Left kidney (tissue), 8 donors: ENCODE data around the gene PRSS38. TPM values are rescaled to one million over a fixed set of nuclear protein-coding genes. Genes with fewer than 3 reads are reported as not detected.

Source experiments
- DNase-seq: peaks from one replicate; pipeline ENCODE4 v3.0.0-alpha.2; 2013
- long read RNA-seq, 8 donors: transcript quantifications; one replicate each; lab custom pipeline, GENCODE V29; 2026
- polyA plus RNA-seq: library from polyadenylated mRNA; unstranded; fragments of 120-200 nt; gene quantifications from one replicate; pipeline ENCODE4 v1.2.1, GENCODE V29; 2013; ENCODE audit not compliant: insufficient read length

Gene PRSS38
- not detected for polyA plus RNA-seq
- long read RNA-seq, donor 1: 0 reads
- long read RNA-seq, donor 2: 0 reads
- long read RNA-seq, donor 3: 0 reads
- long read RNA-seq, donor 4: 0 reads
- long read RNA-seq, donor 5: 0 reads
- long read RNA-seq, donor 6: 0 reads
- long read RNA-seq, donor 7: 0 reads
- long read RNA-seq, donor 8: 0 reads

- DNase-seq: no peak
These were observed at the start of gene PRSS38 for GRCh38 chr1:227815468-227816409. TSS of gene PRSS38 (plus strand) at chr1:227815675. CDS start at chr1:227815717, 42 bp downstream.

- DNase-seq: no peak
These were observed 49.4 kb upstream of the PRSS38 start for GRCh38 chr1:227766015-227766634.

GRCh38 chr1:227766653-227767277 is 48.7 kb upstream of the PRSS38 start:
- DNase-seq: no peak

GRCh38 chr1:227767401-227768124 is 47.9 kb upstream of the PRSS38 start:
- no peak for DNase-seq

- no peak for DNase-seq
These were observed 47.4 kb upstream of the PRSS38 start for GRCh38 chr1:227768125-227768439.

GRCh38 chr1:227768640-227769039 is 46.8 kb upstream of the PRSS38 start:
- DNase-seq: no peak

GRCh38 chr1:227769047-227769935 is 46.2 kb upstream of the PRSS38 start:
- DNase-seq: no peak

GRCh38 chr1:227769936-227770494 is 45.5 kb upstream of the PRSS38 start:
- no peak for DNase-seq

GRCh38 chr1:227770812-227771211 is 44.7 kb upstream of the PRSS38 start:
- no peak for DNase-seq

GRCh38 chr1:227771326-227771725 is 44.1 kb upstream of the PRSS38 start:
- DNase-seq: no peak

- DNase-seq: no peak
These were observed 43.7 kb upstream of the PRSS38 start for GRCh38 chr1:227771771-227772170.

GRCh38 chr1:227773558-227773957 is 41.9 kb upstream of the PRSS38 start:
- DNase-seq: no peak

GRCh38 chr1:227774051-227774731 is 41.3 kb upstream of the PRSS38 start:
- no peak for DNase-seq

- no peak for DNase-seq
These were observed 40.4 kb upstream of the PRSS38 start for GRCh38 chr1:227774821-227775661.

- DNase-seq: no peak
These were observed 39.6 kb upstream of the PRSS38 start for GRCh38 chr1:227775841-227776240.

- no peak for DNase-seq
These were observed 39.1 kb upstream of the PRSS38 start for GRCh38 chr1:227776331-227776771.

GRCh38 chr1:227777156-227777555 is 38.3 kb upstream of the PRSS38 start:
- DNase-seq: no peak

GRCh38 chr1:227777646-227778045 is 37.8 kb upstream of the PRSS38 start:
- no peak for DNase-seq

- DNase-seq: no peak
These were observed 37.0 kb upstream of the PRSS38 start for GRCh38 chr1:227778401-227778947.
